Activated CD8-positive, alpha-beta T cell treated with anti-CD3 and anti-CD28 coated beads for 36 hours (primary cell): Measurements from ENCODE around the gene EEF1AKMT4. TPM values are rescaled to one million over a fixed set of nuclear protein-coding genes. Genes with fewer than 3 reads are reported as not detected.

Source experiments
- ATAC-seq: fragments of 200-7000 bp; cut with Tn5 transposase; one replicate; pipeline ENCODE4 v1.10.0; 2021; ENCODE audit warnings: mild to moderate bottlenecking, moderate library complexity
- CTCF ChIA-PET: fragments of 350-600 bp; sonication (Branson Sonifier 250); formaldehyde crosslinking; loops from one replicate; lab custom pipeline; 2021; ENCODE audit warnings: antibody characterized with exemption; lab: Charles Lee
- POLR2A ChIA-PET: fragments of 350-600 bp; sonication (Branson Sonifier 250); formaldehyde crosslinking; loops from one replicate; lab custom pipeline; 2021; ENCODE audit warnings: antibody characterized with exemption; lab: Charles Lee
- DNase-seq: peaks from one replicate; pipeline ENCODE4 v3.0.0-alpha.2; 2020
- H3K27ac Mint-ChIP-seq: one replicate; pipeline ENCODE4 v1.8.0; 2021; ENCODE audit warnings: mild to moderate bottlenecking, mixed read lengths
- H3K27me3 Mint-ChIP-seq: one replicate; pipeline ENCODE4 v1.8.0; 2021; ENCODE audit warnings: mixed read lengths
- H3K36me3 Mint-ChIP-seq: one replicate; pipeline ENCODE4 v1.8.0; 2021; ENCODE audit warnings: low read depth, mixed read lengths
- H3K4me1 Mint-ChIP-seq: one replicate; pipeline ENCODE4 v1.8.0; 2021; ENCODE audit warnings: low read depth, mixed read lengths
- H3K4me3 Mint-ChIP-seq: one replicate; pipeline ENCODE4 v1.8.0; 2021; ENCODE audit warnings: mild to moderate bottlenecking, moderate library complexity, mixed read lengths
- H3K9me3 Mint-ChIP-seq: one replicate; pipeline ENCODE4 v1.8.0; 2021; ENCODE audit warnings: mixed read lengths
- intact Hi-C: fragments of 100-400 bp; cut with micrococcal nuclease; formaldehyde crosslinking; loops from one replicate; pipeline ENCODE4 v1.10.0; 2022
- total RNA-seq, 2 experiments: library from RNA; stranded (reverse); gene quantifications; one replicate each; pipeline ENCODE4 v1.2.3, GENCODE V29; 2021
- TF ChIP-seq, protein P1 (sequence below): fragments of 200-600 bp; IDR thresholded peaks from one replicate; pipeline ENCODE4 v1.8.0; 2022; ENCODE audit warnings: antibody characterized with exemption, mild to moderate bottlenecking

EEF1AKMT4 gene
- total RNA-seq, 2 experiments from 2014 or later, result 7.8 to 8.7 TPM

- Mint-ChIP-seq H3K9me3 (no peaks in the 10 kb centered on the region), H3K4me3 (no peak overlapping the region), H3K27me3 (peaks cover 22% of the 10 kb centered on the region), H3K36me3 (no peaks in the 10 kb centered on the region), H3K4me1 (peaks cover 6% of the 10 kb centered on the region), H3K27ac (no peak overlapping the region)
- intact Hi-C loops, result no loop called here
- TF ChIP-seq, protein P1, sequence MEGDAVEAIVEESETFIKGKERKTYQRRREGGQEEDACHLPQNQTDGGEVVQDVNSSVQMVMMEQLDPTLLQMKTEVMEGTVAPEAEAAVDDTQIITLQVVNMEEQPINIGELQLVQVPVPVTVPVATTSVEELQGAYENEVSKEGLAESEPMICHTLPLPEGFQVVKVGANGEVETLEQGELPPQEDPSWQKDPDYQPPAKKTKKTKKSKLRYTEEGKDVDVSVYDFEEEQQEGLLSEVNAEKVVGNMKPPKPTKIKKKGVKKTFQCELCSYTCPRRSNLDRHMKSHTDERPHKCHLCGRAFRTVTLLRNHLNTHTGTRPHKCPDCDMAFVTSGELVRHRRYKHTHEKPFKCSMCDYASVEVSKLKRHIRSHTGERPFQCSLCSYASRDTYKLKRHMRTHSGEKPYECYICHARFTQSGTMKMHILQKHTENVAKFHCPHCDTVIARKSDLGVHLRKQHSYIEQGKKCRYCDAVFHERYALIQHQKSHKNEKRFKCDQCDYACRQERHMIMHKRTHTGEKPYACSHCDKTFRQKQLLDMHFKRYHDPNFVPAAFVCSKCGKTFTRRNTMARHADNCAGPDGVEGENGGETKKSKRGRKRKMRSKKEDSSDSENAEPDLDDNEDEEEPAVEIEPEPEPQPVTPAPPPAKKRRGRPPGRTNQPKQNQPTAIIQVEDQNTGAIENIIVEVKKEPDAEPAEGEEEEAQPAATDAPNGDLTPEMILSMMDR, result no peak
- DNase-seq (no peak), ATAC-seq (no peak)
- CTCF ChIA-PET, result no interaction called here
- POLR2A ChIA-PET, result interaction anchor here (0.6 kb wide), 1 partner anchor 11 kb away, joined by 3 read pairs; no protein-coding TSS in a partner anchor
Observed at GRCh38 chr3:184234671-184235380, 14.6 kb upstream of the EEF1AKMT4 start.

GRCh38 chr3:184235381-184236032 is 14.0 kb upstream of the EEF1AKMT4 start:
- TF ChIP-seq, protein P1, result no peak
- H3K27ac Mint-ChIP-seq, result no peak overlapping the region
- no peaks in the 10 kb centered on the region for H3K9me3 Mint-ChIP-seq
- no peak for DNase-seq
- ATAC-seq, result no peak
- ChIA-PET POLR2A (interaction anchor here (0.6 to 1.5 kb wide), 2 partner anchors 11 to 20 kb away, joined by 3 to 6 read pairs; no protein-coding TSS in a partner anchor), CTCF (no interaction called here)
- no peaks in the 10 kb centered on the region for H3K36me3 Mint-ChIP-seq
- intact Hi-C loops, result no loop called here
- peaks cover 22% of the 10 kb centered on the region for H3K27me3 Mint-ChIP-seq
- no peak overlapping the region for H3K4me3 Mint-ChIP-seq
- H3K4me1 Mint-ChIP-seq, result peaks cover 6% of the 10 kb centered on the region

GRCh38 chr3:184236033-184236410 is 13.4 kb upstream of the EEF1AKMT4 start:
- H3K4me3 Mint-ChIP-seq, result no peak overlapping the region
- H3K27me3 Mint-ChIP-seq, result peaks cover 19% of the 10 kb centered on the region
- H3K27ac Mint-ChIP-seq, result no peak overlapping the region
- intact Hi-C loops, result no loop called here
- TF ChIP-seq, protein P1, result no peak
- ATAC-seq (no peak), DNase-seq (no peak)
- CTCF ChIA-PET, result interaction anchor here (0.9 to 2.8 kb wide), 2 partner anchors 8 to 14 kb away, joined by 3 to 30 read pairs; partner anchors contain the start of gene EEF1AKMT4
- peaks cover 4% of the 10 kb centered on the region for H3K4me1 Mint-ChIP-seq
- no peaks in the 10 kb centered on the region for H3K9me3 Mint-ChIP-seq
- POLR2A ChIA-PET, result interaction anchor here (1.5 kb wide), 1 partner anchor 20 kb away, joined by 6 read pairs; no protein-coding TSS in a partner anchor
- H3K36me3 Mint-ChIP-seq, result no peaks in the 10 kb centered on the region

DNA sequence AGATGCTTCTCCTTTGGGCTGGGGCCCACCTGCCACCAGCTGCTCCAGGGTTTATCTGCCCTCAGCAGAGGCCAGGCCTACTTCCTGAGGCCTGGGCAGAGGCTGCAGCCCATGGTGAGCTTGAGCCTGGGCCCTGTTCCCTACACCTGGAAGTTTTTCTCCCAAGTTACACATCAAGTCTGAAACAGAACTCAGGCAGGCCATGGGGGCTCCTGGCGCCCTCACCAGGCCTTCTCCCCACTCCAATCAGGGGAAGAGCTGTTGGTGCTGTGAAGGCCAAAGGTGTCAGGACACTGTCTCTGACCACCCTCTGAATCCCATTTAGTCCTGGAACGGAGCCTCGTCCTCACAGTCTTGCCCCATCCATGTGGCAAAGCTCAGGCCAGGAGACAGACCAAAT is 12.8 kb upstream of the EEF1AKMT4 start:
- ChIA-PET POLR2A (interaction anchor here (0.6 to 2.1 kb wide), 4 partner anchors 10 to 121 kb away, joined by 3 to 6 read pairs (median 4); partner anchors contain the start of gene EEF1AKMT4), CTCF (interaction anchor here (0.9 to 2.8 kb wide), 2 partner anchors 9 to 13 kb away, joined by 3 to 30 read pairs; partner anchors contain the start of gene EEF1AKMT4)
- no peaks in the 10 kb centered on the region for H3K4me1 Mint-ChIP-seq
- intact Hi-C loops, result no loop called here
- H3K27ac Mint-ChIP-seq, result no peak overlapping the region
- no peaks in the 10 kb centered on the region for H3K9me3 Mint-ChIP-seq
- ATAC-seq (no peak), DNase-seq (no peak)
- H3K36me3 Mint-ChIP-seq, result no peaks in the 10 kb centered on the region
- no peak overlapping the region for H3K4me3 Mint-ChIP-seq
- TF ChIP-seq, protein P1, result no peak
- peaks cover 13% of the 10 kb centered on the region for H3K27me3 Mint-ChIP-seq
